NCI-H128 (cell line): ENCODE measurements around the gene ALPP.
"Not testable (repeated sequence)": the region's sequence is repeated elsewhere in the genome, so short reads cannot be mapped to it uniquely, and the experiment has no call there.

Source experiments
- DNase-seq: peaks from one replicate; lab custom pipeline; 2025; ENCODE audit not compliant: unreplicated experiment; lab: John Stamatoyannopoulos, UW

The ALPP gene

DNA sequence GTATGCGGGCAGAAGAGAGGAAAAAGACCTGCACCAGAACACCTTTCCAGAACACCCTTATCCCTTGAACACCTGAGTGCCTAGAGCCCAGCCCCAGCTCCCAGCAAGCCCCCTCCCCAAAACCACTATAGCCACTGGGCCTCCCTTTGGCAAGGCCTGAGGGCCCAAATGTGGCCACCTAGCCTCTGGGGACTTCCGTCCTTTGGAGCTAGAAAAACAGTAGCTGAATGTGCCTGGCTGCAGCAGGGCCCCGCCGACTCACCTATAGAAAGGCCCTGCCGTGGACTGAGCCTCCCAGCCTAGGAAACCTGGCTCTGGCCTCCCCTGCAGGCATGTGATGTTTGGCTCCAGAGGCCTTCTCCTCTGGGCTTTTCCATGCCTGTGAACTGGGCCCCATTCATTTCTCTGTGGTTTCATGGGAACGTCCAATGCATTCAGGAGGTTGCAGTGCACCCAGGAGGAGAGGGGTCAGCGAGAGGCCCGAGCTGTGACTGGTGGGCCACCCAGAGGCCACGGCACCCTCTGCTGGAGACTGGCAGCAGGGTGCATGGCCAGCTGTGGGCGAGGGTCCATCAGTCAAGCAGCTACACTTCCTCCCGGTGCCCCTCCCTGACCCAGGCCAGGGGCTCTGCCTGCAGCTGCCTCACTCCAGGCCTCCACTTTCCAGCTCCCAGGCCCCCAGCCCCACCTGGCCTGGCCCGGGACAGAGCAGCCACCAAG, 15.3 kb upstream of the ALPP start:
- DNase-seq: not testable (repeated sequence)

DNA sequence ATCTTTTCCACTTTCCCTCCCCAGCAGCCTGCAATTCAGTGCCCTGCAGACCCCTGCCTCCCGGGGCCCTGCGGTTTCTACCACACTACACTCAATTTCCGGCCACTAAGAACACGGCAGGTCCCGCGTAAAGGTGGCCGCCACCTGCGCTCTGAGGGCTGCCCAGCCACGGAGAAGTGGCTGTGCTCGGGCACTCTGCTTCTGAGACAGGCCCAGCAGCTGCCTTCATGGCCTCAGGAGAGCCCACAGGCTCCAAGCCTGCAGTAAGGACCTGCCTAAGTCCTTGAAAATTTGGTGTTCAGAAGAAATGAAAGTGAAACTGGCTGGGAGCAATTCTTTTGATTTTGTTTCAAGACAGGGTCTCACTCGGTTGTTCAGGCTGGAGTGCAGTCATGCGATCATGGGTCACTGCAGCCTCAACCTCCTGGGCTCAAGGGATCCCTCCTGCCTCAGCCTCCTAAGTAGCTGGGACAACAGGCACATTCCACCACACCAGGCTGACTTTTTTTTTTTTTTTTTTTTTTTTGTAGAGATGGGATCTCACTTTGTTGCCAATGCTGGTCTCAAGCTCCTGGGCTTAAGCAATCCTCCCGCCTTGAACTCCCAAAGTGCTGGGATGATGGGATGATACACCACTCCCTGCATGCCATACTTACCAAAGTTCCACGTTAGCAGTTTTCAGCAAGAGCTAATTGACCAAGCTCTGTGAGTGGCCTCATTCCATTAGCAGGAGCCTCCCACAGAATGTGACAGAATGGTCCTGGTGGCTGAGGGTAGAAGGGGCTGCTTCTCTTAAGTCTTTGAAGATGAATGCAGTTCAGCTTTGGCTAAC, 14.6 kb upstream of the ALPP start:
- DNase-seq: no peak

DNA sequence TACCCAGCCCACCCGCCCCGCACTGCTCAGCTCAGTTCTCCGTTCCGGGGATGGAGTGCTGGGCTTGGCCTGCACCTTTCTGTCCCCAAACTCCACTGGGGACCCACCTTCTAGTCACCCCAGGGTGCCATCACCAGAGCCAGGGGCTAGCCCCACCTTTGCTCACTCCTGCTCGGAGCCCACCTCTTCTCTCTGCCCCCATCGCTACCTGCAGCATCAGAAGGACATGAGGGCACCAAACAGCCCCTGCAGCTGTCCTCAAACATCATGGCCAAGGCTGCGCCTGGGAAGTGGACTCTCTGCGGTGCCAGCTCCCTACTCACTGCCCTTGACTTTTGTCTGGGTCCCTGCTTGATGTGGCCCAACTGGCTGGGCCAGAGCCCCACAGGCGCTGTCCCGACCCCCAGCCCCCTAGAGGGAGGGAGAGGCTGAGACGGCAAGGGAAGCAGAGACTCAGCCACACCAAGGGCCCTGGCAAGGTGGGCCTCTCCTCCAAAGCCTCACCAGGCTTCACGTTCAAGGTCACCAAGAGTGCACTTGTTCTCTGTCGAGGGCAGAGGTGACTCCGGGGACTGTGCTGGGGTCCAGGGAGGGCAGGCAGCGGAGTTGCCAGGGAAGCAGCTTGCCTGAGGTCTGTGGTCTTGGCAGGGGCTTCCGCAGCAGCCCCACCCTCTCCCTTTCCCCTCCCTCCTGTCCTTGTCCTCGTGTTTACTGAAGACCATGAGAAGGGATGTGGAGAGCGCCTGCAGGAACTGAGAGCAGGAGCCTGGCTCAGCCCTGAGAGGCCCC, 13.6 kb upstream of the ALPP start:
- not testable (repeated sequence) for DNase-seq

DNA sequence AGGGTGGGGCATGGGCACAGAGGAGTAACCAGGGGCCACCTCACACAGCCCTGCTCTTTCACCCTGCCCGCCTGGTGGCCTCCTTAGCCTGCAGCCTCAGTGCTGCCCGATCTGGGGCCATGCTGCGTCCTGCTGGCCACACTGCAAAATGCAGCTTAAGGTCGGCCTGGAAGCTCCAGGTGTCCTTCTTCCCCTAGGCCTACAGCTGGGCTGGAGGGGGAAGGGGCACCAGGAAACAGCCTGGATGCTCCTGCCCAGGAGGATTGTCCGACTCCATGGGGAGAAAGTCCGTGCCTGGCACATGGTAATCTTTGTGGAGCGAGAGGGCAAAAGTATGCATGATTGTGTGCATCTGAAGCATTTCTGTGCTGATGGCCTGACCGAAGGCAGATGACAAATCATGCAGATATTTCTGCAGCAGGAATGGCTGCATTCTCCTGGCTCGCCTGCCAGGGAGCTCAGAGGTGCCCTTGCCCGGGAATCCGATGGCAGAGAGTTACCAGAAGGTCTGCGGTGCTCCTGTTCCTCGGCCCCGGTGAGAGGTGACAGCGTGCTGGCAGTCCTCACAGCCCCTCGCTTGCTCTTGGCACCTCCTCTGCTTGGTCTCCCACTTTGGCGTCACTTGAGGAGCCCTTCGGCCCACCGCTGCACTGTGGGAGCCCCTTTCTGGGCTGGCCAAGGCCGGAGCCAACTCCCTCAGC, 12.8 kb upstream of the ALPP start:
- no peak for DNase-seq

DNA sequence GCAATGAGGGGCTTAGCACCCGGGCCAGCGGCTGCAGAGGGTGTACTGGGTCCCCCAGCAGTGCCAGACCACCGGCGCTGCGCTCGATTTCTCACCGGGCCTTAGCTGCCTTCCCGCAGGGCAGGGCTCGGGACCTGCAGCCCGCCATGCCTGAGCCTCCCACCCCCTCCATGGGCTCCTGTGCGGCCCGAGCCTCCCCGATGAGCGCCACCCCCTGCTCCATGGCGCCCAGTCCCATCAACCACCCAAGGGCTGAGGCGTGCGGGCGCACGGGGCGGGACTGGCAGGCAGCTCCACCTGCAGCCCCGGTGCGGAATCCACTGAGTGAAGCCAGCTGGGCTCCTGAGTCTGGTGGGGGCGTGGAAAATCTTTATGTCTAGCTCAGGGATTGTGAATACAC, 12.1 kb upstream of the ALPP start:
- not testable (repeated sequence) for DNase-seq

DNA sequence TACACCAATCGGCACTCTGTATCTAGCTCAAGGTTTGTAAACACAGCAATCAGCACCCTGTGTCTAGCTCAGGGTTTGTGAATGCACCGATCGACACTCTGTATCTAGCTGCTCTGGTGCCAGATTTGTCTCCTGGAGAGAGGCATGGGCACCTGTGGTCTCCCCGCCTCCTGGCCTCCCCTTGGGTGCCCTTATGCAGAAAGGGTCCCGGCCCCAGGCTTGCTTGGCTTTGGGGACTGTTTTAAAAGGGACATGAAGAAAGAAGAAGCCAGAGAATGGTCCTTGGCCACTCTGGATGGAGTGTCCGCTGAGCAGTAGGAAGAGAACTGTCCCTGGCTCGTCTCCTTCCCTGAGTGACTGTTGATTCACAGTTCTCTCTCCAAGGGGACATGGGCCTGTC, 11.5 kb upstream of the ALPP start:
- no peak for DNase-seq

DNA sequence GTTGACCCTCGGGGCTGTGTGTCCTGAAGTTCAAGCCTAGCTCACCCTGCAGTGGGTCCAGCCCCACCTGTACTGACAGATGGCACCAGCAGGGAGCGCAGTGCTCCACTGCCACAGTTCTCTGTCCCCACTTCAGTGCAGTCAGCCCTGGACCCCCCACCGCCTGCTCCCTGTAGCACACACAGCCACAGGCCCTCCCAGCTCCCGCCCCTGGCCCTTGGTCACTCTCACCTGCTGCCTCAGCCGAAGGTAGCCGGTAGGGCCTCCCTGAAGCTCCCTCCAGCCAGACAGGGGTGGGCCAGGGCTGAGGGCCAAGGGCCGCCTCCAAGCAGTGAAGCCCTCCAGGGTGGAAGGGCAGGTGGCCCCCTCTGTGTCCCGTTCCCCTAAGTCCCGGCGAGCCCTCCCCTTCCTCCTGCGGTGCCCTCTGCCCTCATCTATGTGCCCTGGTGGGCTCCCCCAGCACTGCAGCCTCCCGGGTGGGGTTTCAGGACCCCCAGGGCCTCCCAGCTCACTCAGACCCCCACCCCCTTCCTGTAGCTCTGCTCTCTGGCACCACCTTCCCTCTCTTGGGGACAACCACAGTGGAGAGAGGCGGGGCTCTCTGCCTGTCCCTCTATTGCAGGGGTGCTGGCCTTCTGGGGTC, 10.8 kb upstream of the ALPP start:
- DNase-seq: no peak

DNA sequence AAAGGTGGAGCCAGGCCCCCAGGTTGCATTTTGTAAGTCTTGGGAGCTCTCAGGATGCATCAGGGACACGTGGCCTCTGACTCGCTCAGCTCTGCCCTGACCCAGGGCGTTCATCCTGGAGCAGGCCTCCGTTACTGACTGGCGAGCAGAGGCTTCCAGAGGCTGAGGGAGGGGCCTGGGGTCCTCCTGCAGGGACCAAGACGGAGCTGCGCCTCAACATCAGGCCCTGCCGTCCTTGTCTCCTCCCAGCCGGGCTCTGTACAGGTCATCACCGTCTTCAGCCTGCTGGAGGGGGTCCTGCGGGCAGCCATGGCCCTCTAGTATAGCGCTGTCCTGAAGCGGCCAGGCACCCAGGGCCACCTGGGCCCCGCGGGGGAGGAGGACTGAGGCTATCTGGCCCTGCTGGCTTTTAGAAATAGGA, 10.2 kb upstream of the ALPP start:
- DNase-seq: no peak

DNA sequence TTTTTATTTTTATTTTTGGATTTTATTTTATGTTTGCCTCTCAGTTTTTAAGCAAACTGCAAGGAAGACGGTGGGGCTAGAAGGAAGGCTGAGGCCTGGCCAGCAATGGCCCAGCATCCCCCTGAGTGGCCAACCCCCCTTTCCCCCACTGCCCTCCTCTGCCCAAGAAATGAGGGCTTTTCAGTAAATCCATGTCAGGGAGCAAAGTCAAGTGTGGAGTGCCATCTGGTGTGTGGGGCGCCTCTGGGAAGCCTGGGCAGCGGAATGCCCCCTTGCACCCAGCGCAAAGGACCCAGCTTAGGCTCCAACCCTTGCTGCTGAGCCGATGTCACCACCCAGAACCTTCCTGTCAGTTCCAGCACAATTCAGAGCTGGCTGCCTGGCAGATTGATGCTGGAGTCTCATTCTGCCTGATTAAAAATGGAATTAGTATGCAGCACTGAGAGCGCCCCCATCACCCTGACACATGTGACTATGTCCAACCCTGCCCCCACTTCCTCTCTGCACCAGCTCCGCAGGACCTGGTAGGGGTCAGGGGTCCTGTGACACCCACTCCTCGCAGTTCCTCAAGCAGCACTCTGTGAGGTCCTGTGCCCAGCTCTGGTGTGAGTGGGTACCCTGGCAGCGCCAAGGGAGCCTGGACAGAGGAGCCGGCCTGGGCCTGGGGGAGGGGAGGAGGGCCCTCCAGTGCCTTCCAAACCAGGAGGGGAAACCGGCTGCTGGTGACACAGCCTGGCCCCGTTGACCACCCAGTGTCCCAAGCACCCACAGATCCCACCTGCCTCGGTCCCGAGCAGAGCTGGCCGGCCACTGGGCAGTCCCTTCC, 9.2 kb upstream of the ALPP start:
- DNase-seq: no peak

DNA sequence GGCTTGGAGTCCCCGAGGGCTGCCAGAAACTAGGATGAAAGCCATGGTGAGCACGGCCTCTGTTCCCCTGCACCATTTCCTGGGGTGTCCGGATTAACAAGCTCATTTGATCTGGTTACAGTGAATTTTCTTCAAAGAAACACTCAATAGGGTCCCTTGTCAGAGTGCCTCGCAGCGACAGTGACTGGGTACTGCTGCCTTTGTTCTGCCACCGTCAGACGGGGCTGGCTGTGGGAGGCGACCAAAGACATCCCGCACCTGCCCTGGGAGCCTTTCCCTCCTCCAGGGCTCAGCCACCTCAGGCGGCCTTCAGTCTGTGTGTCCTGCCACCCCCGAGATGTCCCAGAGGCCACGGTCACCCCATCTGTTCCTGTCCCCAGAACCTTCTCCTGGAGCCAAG, 8.5 kb upstream of the ALPP start:
- not testable (repeated sequence) for DNase-seq

DNA sequence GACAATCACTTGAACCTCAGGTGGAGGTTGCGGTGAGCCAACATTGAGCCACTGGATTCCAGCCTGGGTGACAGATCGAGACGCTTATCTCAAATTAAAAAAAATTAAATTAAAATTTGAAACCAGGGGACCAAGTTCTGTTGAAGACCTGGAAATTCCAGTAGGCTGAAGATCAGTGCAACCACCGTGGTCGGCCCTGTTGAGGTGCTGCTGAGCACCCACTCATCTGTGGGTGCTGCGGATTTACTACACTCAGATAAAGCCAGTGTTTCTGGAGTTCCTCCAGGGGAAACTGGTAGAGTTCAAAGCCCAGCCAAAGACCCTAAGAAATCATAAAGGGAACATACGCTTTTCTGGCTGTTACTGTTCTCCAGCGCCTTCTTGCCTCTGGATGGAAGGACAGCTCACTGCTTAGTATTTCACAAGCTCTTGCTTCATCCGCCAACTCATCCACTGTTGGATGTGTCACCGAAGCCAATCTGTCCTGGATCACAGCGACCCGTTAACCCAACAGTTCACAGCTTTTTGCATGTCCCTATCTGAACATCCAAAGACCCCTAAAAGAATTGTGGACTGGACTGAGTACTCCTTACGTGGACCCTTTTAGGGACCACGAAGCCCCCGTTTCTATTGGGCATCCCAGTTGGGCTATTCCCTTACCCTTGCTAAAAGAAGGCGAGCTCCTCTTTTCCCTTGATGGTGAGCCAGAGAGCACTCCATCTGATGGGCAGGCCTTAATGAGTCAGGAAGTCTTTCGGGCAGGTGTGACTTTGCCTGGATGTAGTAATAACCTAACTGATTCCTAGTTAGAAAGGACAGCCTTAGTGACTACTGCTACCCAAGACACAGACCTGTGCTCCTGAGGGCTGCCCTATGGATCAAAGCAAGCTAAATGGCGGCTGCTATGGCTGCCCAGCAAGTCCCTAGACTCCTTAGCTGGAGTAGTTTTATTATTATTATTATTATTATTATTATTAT, 6.0 kb upstream of the ALPP start:
- no peak for DNase-seq

DNA sequence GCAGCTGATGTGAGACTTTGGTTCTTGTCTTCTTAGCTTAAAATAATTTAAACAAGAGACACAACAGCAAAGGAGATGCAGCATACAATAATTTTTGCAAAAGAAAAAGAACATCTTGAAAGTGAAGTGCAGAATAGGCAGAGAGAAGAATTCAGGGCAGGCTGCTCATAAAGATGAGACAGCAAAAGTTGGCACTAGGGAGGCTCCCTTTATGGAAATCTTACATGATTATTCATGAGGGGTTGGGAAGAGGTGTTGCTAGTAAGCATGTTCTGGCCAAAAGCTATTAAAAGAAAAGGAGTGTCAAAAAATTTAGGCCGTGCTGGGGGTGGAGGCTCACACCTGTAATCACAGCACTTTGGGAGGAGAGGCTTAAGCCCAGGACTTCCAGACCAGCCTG, 4.2 kb upstream of the ALPP start:
- DNase-seq: no peak

DNA sequence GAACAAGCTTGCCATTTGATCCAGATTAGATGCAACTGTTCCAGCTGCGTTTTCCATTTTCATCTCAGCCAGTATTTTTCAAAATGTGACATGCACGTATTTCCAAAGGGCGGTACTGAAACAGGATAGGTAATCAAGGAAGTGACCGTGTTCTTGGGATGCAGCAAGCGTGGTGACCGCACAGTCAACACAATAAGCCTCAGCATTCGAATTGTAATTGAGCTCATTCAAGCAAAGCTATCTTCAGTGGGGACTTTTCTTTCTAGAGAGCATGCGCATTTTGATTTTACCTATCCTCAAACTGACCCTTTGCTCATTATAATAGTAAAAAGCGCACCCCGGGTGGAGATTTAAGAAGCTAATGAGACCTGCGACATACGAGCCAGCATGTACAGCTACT, 3.4 kb upstream of the ALPP start:
- DNase-seq: no peak

DNA sequence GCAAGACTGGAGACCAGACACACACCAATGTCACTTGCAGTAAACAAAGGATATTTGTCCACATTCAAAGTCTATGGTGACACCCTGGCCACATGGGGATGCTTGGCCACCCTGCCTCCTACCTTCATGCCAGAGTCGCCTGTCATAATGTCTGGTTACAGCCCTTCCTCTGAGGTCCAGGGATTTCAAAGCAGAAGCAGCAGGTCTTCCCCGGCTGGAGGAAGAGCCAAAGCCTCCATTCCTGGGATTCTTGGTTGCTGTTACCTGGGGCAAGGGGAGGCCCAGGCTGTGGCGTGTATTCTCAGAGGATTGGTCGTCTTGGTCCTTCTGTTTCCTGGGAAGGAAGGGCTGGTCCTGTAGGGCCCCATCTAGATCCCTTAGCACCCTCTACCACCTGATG, 2.3 kb upstream of the ALPP start:
- no peak for DNase-seq

DNA sequence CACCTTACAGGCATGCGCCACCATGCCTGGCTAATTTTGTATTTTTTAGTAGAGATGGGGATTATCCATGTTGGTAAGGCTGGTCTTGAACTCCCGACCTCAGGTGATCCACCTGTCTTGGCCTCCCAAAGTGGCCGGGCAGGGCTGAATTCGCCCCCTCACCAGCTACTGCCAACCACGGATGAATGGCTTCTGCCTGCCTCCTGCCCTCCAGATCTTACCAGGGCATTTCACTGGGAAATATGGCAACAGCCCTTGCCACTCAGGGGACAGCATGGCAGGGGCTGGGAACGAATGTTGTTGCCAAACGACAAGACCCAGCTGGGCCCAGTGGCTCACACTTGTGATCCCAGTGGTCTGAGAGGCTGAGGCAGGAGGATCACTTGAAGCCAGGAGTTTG, 1.8 kb upstream of the ALPP start:
- DNase-seq: no peak

DNA sequence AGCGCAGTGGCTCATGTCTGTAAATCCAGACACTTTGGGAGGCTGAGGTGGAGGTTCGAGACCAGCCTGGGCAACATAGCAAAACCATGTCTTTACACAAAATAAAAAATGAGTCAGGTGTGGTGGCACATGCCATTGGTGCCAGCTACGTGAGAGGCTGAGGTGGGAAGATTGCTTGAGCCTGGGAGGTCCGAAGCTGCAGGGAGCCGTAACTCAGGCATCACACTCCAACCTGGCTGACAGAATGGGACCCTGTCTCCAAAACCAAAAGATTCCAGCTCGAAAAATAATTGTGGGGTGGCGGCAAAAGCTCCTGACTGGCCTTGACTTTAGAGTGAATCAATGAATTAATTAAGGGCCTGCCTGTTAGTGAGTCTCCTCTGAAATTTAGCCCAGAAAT, 1.2 kb upstream of the ALPP start:
- DNase-seq: no peak

DNA sequence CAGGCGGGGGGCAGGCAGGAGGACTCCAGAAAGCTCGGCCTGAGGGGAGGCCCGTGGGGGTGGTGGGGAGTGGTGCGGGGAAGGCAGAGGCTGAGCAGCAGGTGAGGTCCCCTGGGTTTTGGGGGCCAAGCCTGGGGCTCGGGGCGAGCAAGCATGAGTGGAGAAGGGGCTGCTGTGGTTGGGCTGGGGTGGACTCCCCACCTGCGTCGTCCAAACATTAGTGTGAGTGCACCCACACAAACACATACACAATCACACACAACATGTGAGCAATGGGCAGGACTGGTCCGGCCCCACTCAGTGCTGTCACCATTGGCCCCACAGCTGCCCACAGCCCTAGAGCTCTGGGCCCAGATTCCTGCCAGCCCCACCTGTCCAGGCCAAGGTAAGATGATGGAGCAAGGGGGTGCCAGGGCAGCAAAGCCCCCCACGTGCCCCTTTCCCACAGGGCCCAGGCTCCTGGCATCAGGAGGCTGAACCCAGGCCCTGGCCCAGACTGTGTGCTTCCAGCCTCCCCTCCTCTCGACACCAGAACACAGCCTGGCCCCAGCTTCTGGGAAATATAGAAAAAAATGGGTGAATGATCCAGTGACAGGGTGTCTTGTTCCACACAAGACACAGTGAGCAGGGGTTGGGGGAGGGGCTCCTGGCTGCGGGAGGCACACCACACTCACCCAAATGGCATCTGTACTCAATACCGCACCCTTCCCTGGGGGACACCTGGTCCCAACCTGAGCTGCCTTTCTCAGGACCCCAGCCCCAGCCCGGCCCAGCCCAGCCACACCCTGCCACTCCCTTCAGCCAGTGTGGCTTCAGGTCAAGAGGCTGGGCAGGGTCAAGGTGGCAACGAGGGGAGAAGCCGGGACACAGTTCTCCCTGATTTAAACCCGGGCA, 463 bp upstream of the ALPP start:
- DNase-seq: no peak
